NT2/D1 (cell line): ENCODE measurements around the gene CACNB3.
"Not testable (repeated sequence)": the region's sequence is repeated elsewhere in the genome, so short reads cannot be mapped to it uniquely, and the experiment has no call there.

Source experiments
- DNase-seq: peaks from one replicate; pipeline ENCODE4 v3.0.0-alpha.2; 2011; ENCODE audit warnings: low read depth, low spot score
- H3K27me3 ChIP-seq: 2 replicates; pipeline ENCODE4 v1.6.0; 2011; ENCODE audit warnings: mild to moderate bottlenecking; ENCODE audit not compliant: insufficient read length, insufficient read depth
- H3K36me3 ChIP-seq: 2 replicates; pipeline ENCODE4 v1.6.1; 2011; ENCODE audit warnings: mild to moderate bottlenecking, low read length, mixed read lengths; ENCODE audit not compliant: insufficient read depth, insufficient read length
- H3K4me1 ChIP-seq: 2 replicates; pipeline ENCODE4 v1.5.1; 2011; ENCODE audit not compliant: insufficient read depth, insufficient read length
- H3K4me3 ChIP-seq: 2 replicates; pipeline ENCODE4 v1.5.1; 2011; ENCODE audit warnings: low read depth; ENCODE audit not compliant: insufficient read length
- H3K9ac ChIP-seq: 2 replicates; pipeline ENCODE4 v1.6.0; 2011; ENCODE audit warnings: low read depth; ENCODE audit not compliant: insufficient read length
- H3K9me3 ChIP-seq: 2 replicates; pipeline ENCODE4 v1.5.1; 2011; ENCODE audit warnings: mild to moderate bottlenecking, low read length; ENCODE audit not compliant: insufficient read depth
- SUZ12 ChIP-seq: IDR thresholded peaks from 2 replicates; pipeline ENCODE4 v1.6.1; 2011; ENCODE audit not compliant: insufficient read length, insufficient read depth; ENCODE audit errors: extremely low read depth
- YY1 ChIP-seq: IDR thresholded peaks from 2 replicates; pipeline ENCODE4 v1.6.1; 2011; ENCODE audit not compliant: insufficient read length, insufficient read depth
- ZNF274 ChIP-seq: IDR thresholded peaks from 2 replicates; pipeline ENCODE4 v1.6.1; 2011; ENCODE audit warnings: mild to moderate bottlenecking, low read depth, low read length

The CACNB3 gene

GRCh38 chr12:48873096-48873495 is 54.8 kb downstream of the CACNB3 start:
- no peak overlapping the region for H3K4me3 ChIP-seq
- H3K36me3 ChIP-seq, result no peaks in the 10 kb centered on the region
- peaks cover 6% of the 10 kb centered on the region for H3K4me1 ChIP-seq
- DNase-seq, result no peak
- no peak overlapping the region for H3K9ac ChIP-seq
- TF ChIP-seq SUZ12, result no peak
- TF ChIP-seq ZNF274, result no peak
- no peak for TF ChIP-seq YY1
- H3K9me3 ChIP-seq, result no peaks in the 10 kb centered on the region
- H3K27me3 ChIP-seq, result no peaks in the 10 kb centered on the region

GRCh38 chr12:48873534-48873933 is 55.2 kb downstream of the CACNB3 start:
- DNase-seq, H3K27me3 ChIP-seq, H3K4me3 ChIP-seq, H3K4me1 ChIP-seq, H3K36me3 ChIP-seq, H3K9me3 ChIP-seq, H3K9ac ChIP-seq: not testable (repeated sequence)

GRCh38 chr12:48875944-48876515 is 57.7 kb downstream of the CACNB3 start:
- Histone ChIP-seq H3K9me3 (no peaks in the 10 kb centered on the region), H3K9ac (no peak overlapping the region), H3K27me3 (no peaks in the 10 kb centered on the region), H3K4me3 (no peak overlapping the region), H3K4me1 (peaks cover 6% of the 10 kb centered on the region), H3K36me3 (no peaks in the 10 kb centered on the region)
- TF ChIP-seq ZNF274 (no peak), YY1 (no peak), SUZ12 (no peak)
- DNase-seq, result no peak
